Ishikawa (cell line): Measurements from ENCODE around the gene PINLYP.

ENCODE experiments used
- CEBPB ChIP-seq: IDR thresholded peaks from 2 replicates; pipeline ENCODE4 v1.6.1; 2012
- CREB1 ChIP-seq: IDR thresholded peaks from 2 replicates; pipeline ENCODE4 v1.6.1; 2012; ENCODE audit warnings: low read depth
- EGR1 ChIP-seq: IDR thresholded peaks from 2 replicates; pipeline ENCODE4 v1.6.1; 2012
- EP300 ChIP-seq: IDR thresholded peaks from 2 replicates; pipeline ENCODE4 v1.6.1; 2012; ENCODE audit warnings: borderline replicate concordance
- FOXM1 ChIP-seq: IDR thresholded peaks from 2 replicates; pipeline ENCODE4 v1.6.1; 2012; ENCODE audit warnings: low read depth, borderline replicate concordance
- MAX ChIP-seq: IDR thresholded peaks from 2 replicates; pipeline ENCODE4 v1.6.1; 2012
- NFIC ChIP-seq: IDR thresholded peaks from 2 replicates; pipeline ENCODE4 v1.6.1; 2012
- RAD21 ChIP-seq: IDR thresholded peaks from 2 replicates; pipeline ENCODE4 v1.6.1; 2012; ENCODE audit warnings: low read depth
- REST ChIP-seq: IDR thresholded peaks from 2 replicates; pipeline ENCODE4 v1.6.1; 2012; ENCODE audit warnings: low read depth, mild to moderate bottlenecking
- TAF1 ChIP-seq: IDR thresholded peaks from 2 replicates; pipeline ENCODE4 v1.6.1; 2012; ENCODE audit warnings: low read depth, mild to moderate bottlenecking
- TCF12 ChIP-seq: IDR thresholded peaks from 2 replicates; pipeline ENCODE4 v1.6.1; 2012; ENCODE audit warnings: low read depth
- TEAD4 ChIP-seq: IDR thresholded peaks from 2 replicates; pipeline ENCODE4 v1.6.1; 2012
- USF1 ChIP-seq: IDR thresholded peaks from 2 replicates; pipeline ENCODE4 v1.6.1; 2012
- YY1 ChIP-seq: IDR thresholded peaks from 2 replicates; pipeline ENCODE4 v1.6.1; 2012; ENCODE audit warnings: low read depth

GRCh38 chr19:43561139-43561970 lies 14.2 kb upstream of the PINLYP start:
- TF ChIP-seq USF1 (no peak), RAD21 (no peak), EP300 (no peak), NFIC (no peak), EGR1 (no peak), CEBPB (no peak), TEAD4 (no peak), TCF12 (no peak), REST (no peak), YY1 (no peak), FOXM1 (no peak), MAX (no peak), TAF1 (no peak), CREB1 (no peak)
